ENCODE data around the gene RNF144A.

The RNF144A gene

DNA sequence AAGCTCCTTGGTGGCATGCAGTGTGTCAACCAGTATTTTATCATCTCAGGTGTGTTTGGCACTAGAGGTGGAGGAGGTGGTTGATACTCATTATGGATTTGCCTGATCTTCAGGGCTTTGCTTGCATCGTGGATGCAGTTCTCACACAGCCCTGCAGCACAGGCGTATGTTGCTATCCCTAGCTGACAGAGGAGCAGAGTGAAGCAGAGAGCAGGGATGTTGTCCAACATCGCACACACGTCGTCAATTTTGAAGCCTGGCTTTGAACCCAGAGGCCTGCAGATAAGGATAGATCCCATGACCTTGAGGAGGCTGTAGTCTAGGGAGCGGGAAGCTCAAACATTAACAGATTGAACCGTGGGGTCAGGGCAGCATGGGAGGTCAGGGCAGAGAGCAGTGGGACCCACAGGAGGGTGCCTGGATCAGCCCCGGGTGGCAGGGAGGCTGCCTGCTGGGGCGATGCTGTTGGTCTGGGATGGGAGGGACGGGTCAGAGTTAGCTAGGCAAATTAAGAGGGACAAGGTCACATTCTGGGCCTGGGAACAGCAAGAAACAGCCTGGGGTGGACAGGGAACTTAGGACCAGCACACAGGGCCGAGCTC, 4.2 kb downstream of the RNF144A start:
- TF ChIP-seq CREB1 (IDR thresholded peaks at IDR 0.05; ENCODE audit: low read depth) (no peak), RAD21 (IDR thresholded peaks at IDR 0.05; ENCODE audit: low read depth) (no peak)

DNA sequence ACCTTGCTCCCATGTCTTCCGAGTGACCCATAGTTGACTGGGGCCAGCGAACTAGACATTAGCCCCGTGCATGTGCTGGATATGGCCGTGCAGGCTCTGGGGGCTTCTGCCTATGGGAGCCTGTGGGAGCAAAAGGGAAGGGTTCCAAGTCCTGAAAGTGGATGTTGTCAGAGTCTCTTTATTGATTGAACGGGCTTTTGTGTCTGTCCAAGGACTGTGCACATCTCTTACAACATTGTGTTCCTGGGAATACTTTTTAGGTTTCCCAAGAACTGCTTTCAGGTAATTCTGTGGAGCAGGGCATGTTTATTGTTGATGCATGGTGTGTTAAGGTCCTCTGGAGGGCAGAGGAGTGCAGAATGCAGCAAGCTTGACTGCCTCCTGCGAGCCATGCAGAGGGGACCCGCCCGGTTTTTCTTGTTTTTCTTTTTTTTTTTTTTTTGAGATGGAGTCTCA, 5.0 kb downstream of the RNF144A start:
- no peak for TF ChIP-seq NFIC (IDR thresholded peaks at IDR 0.05)
- peak; percentile 47 for TF ChIP-seq RAD21 (IDR thresholded peaks at IDR 0.05; ENCODE audit: low read depth)

DNA sequence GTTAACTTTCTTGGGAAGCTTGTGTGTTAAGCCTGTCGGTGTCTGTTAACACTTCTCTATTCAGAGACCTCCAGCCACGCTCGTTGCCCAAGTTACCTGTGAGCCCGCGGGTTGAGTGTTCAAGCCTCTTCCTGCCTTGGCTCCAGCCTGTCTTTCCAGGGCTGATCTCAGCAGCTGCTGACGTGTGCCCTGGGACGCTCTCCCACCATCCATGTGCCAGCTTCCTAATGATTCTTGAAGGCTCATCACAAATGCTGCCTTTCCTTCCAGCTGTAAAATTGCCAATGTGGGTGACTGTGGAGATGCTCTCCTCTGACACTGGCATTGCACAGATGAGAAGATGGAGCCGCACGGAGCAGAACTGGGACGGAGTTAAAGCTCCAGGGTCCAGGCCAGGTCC, 6.1 kb downstream of the RNF144A start:
- no peak for TF ChIP-seq CEBPB (IDR thresholded peaks at IDR 0.05)
- TF ChIP-seq, protein P1, sequence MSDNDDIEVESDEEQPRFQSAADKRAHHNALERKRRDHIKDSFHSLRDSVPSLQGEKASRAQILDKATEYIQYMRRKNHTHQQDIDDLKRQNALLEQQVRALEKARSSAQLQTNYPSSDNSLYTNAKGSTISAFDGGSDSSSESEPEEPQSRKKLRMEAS (IDR thresholded peaks at IDR 0.05) = no peak
- TF ChIP-seq EGR1 (IDR thresholded peaks at IDR 0.05) = no peak
- no peak for TF ChIP-seq TEAD4 (IDR thresholded peaks at IDR 0.05)
- TF ChIP-seq, protein P2, sequence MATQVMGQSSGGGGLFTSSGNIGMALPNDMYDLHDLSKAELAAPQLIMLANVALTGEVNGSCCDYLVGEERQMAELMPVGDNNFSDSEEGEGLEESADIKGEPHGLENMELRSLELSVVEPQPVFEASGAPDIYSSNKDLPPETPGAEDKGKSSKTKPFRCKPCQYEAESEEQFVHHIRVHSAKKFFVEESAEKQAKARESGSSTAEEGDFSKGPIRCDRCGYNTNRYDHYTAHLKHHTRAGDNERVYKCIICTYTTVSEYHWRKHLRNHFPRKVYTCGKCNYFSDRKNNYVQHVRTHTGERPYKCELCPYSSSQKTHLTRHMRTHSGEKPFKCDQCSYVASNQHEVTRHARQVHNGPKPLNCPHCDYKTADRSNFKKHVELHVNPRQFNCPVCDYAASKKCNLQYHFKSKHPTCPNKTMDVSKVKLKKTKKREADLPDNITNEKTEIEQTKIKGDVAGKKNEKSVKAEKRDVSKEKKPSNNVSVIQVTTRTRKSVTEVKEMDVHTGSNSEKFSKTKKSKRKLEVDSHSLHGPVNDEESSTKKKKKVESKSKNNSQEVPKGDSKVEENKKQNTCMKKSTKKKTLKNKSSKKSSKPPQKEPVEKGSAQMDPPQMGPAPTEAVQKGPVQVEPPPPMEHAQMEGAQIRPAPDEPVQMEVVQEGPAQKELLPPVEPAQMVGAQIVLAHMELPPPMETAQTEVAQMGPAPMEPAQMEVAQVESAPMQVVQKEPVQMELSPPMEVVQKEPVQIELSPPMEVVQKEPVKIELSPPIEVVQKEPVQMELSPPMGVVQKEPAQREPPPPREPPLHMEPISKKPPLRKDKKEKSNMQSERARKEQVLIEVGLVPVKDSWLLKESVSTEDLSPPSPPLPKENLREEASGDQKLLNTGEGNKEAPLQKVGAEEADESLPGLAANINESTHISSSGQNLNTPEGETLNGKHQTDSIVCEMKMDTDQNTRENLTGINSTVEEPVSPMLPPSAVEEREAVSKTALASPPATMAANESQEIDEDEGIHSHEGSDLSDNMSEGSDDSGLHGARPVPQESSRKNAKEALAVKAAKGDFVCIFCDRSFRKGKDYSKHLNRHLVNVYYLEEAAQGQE (IDR thresholded peaks at IDR 0.05; ENCODE audit: low read depth) = no peak
- TF ChIP-seq ZBTB7A (IDR thresholded peaks at IDR 0.05; ENCODE audit: low read depth) = no peak
- TF ChIP-seq NFIC (IDR thresholded peaks at IDR 0.05) = no peak
- no peak for TF ChIP-seq FOXM1 (IDR thresholded peaks at IDR 0.05; ENCODE audit: borderline replicate concordance, low read depth)
- TF ChIP-seq TCF12 (IDR thresholded peaks at IDR 0.05; ENCODE audit: low read depth) = no peak

DNA sequence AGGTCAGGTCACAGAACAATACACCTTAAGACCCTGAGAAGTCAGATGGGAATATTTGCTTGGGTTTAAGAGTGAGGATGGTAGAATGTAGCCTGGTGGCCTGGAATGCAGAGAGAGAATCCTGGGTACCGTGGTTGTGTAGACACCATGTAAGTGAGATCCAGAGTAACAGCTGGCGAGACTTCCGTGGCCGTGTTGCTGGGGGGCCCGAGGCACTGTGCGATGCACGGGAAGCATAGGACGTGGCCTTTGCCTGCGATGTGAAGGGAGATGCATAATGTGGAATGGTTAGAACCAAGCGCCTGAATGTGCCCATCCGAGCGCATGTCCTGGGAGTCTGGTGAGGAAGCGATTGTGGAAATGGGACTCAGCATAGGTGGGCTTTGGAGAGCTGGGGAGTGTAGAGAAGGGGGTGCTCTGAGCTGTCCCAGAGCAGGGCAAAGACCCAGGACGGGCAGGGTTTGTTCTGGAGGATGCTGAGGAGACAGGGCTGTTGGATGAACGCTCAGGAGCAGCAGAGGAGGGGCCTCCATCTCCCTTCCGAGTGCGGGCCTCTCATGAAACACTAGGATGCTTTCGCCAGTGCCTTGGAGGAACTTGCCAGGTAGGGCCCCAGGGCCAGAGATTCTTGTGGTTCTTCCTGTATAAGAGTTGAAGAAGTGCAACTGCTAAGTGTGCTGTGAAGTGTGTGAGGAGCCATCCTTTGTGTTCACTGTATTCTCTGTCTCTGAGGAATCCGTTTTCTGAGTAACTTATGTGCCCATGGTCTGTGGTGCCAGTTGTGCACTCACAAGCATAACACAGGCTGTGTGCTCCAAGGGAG, 7.1 kb downstream of the RNF144A start:
- no peak for TF ChIP-seq ZBTB7A (IDR thresholded peaks at IDR 0.05; ENCODE audit: low read depth)
- TF ChIP-seq TAF1 (IDR thresholded peaks at IDR 0.05; ENCODE audit: low read depth) = no peak
- no peak for TF ChIP-seq RAD21 (IDR thresholded peaks at IDR 0.05; ENCODE audit: low read depth)
- TF ChIP-seq CREB1 (IDR thresholded peaks at IDR 0.05; ENCODE audit: low read depth) = no peak
- TF ChIP-seq, protein P1 (IDR thresholded peaks at IDR 0.05) = no peak
- TF ChIP-seq, protein P3, sequence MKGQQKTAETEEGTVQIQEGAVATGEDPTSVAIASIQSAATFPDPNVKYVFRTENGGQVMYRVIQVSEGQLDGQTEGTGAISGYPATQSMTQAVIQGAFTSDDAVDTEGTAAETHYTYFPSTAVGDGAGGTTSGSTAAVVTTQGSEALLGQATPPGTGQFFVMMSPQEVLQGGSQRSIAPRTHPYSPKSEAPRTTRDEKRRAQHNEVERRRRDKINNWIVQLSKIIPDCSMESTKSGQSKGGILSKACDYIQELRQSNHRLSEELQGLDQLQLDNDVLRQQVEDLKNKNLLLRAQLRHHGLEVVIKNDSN (IDR thresholded peaks at IDR 0.05) = no peak
- no peak for TF ChIP-seq YY1 (IDR thresholded peaks at IDR 0.05; ENCODE audit: low read depth)

DNA sequence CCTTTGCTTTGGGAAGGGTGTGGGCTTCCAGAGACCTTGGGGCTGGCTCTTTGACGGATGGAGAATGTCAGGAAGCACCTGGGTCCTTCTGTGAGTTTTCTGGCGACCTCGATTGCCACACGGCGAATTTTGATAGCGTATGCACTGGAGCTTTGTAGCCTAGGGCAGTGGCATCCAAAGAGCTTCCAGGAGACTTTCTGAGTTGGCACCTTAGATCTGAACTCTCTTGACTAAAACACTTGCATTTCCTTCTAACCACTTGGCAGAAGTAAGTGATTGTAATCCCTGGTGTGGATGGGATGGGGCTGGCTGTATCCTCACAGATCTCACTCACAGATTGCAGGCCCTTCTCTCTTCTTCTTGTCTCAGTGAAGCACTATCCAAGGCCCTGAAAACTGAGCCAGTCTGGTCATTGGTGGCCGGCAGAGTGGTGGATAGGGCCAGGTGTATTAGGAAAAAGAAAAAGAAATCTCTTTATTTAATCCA, 7.8 kb downstream of the RNF144A start:
- TF ChIP-seq FOXM1 (IDR thresholded peaks at IDR 0.05; ENCODE audit: borderline replicate concordance, low read depth) (no peak), TEAD4 (IDR thresholded peaks at IDR 0.05) (no peak), CEBPB (IDR thresholded peaks at IDR 0.05) (no peak), TCF12 (IDR thresholded peaks at IDR 0.05; ENCODE audit: low read depth) (no peak), YY1 (IDR thresholded peaks at IDR 0.05; ENCODE audit: low read depth) (no peak), NFIC (IDR thresholded peaks at IDR 0.05) (no peak), ZBTB7A (IDR thresholded peaks at IDR 0.05; ENCODE audit: low read depth) (no peak), RAD21 (IDR thresholded peaks at IDR 0.05; ENCODE audit: low read depth) (no peak), EP300 (IDR thresholded peaks at IDR 0.05; ENCODE audit: borderline replicate concordance) (no peak), CREB1 (IDR thresholded peaks at IDR 0.05; ENCODE audit: low read depth) (no peak), TAF1 (IDR thresholded peaks at IDR 0.05; ENCODE audit: low read depth) (no peak), EGR1 (IDR thresholded peaks at IDR 0.05) (no peak)
- TF ChIP-seq, protein P2 (IDR thresholded peaks at IDR 0.05; ENCODE audit: low read depth) = no peak
- TF ChIP-seq, protein P1 (IDR thresholded peaks at IDR 0.05) = no peak
- TF ChIP-seq, protein P3 (IDR thresholded peaks at IDR 0.05) = no peak

Measured in Ishikawa (cell line).